Natural killer cell treated with Interleukin-12 subunit alpha and Interleukin-12 subunit beta and Interleukin-15 and Interleukin-18, amount 100 ng/mL, for 72 hours (primary cell): ENCODE measurements around the gene UBE2F. TPM values are rescaled to one million over a fixed set of nuclear protein-coding genes. Genes with fewer than 3 reads are reported as not detected.
"Not testable (repeated sequence)": the region's sequence is repeated elsewhere in the genome, so short reads cannot be mapped to it uniquely, and the experiment has no call there.

ENCODE experiments used
- ATAC-seq, 2 donors: fragments of 150-1000 bp; cut with Tn5 transposase in 1 of 2; sonication (Bioruptor Pico), chemical (Tn5 transposase) in 1 of 2; 2 replicates each; pipeline ENCODE4 v1.10.0; 2021
- DNase-seq: peaks from one replicate; pipeline ENCODE4 v3.0.0; 2022; ENCODE audit warnings: low spot score
- H3K27ac Mint-ChIP-seq, 2 donors: 1 replicate in 1 of 2; 2 replicates in 1 of 2; pipeline ENCODE4 v1.8.0; 2022; ENCODE audit warnings: mixed read lengths in 2 of 2, mild to moderate bottlenecking in 1 of 2, moderate library complexity in 1 of 2
- H3K27me3 Mint-ChIP-seq, 2 donors: 1 replicate in 1 of 2; 2 replicates in 1 of 2; pipeline ENCODE4 v1.8.0; 2022; ENCODE audit warnings: mixed read lengths in 2 of 2
- H3K36me3 Mint-ChIP-seq: one replicate; pipeline ENCODE4 v1.8.0; 2022; ENCODE audit warnings: mixed read lengths
- H3K4me1 Mint-ChIP-seq, 2 donors: 1 replicate in 1 of 2; 2 replicates in 1 of 2; pipeline ENCODE4 v1.8.0; 2022; ENCODE audit warnings: low read depth in 2 of 2, mixed read lengths in 2 of 2, mild to moderate bottlenecking in 1 of 2
- H3K4me3 Mint-ChIP-seq: one replicate; pipeline ENCODE4 v1.8.0; 2022; ENCODE audit warnings: mixed read lengths
- H3K9me3 Mint-ChIP-seq: 2 replicates; pipeline ENCODE4 v1.8.0; 2022; ENCODE audit warnings: mixed read lengths
- total RNA-seq, 2 donors: library from RNA; stranded (reverse); gene quantifications; one replicate each; pipeline ENCODE4 v1.2.3, GENCODE V29; 2022

UBE2F gene
- total RNA-seq, 2 donors from 2014 or later, result 51.3 to 78.0 TPM

DNA sequence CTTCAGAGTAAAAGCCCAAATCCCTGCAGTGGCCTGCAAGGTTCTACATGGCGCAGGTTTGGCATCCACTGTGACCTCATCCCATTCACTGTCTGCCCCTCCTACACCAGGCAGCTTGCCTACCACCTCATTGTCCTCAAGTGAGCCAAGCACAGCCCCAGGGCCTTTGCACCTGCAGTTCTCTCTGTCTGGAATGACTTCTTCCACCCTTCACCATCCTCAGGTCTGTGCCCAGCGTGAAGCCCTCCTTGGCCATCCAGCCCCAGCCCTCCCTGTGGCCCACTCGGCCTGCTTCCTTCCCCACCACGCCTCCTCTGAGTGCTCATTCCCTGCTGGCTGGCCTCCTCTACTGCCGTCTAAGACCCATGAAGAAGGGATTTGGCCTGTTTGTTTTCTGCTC lies 32.6 kb upstream of the UBE2F start:
- Mint-ChIP-seq H3K9me3 (no peaks in the 10 kb centered on the region), H3K4me3 (no peak overlapping the region), H3K27me3 (no peaks in the 10 kb centered on the region), H3K36me3 (no peaks in the 10 kb centered on the region), H3K27ac (peak overlapping the region in 1 of 2 donors; percentile 7), H3K4me1 (peaks cover 0 to 22% of the 10 kb centered on the region in 2 donors)
- ATAC-seq (no peak), DNase-seq (no peak)

DNA sequence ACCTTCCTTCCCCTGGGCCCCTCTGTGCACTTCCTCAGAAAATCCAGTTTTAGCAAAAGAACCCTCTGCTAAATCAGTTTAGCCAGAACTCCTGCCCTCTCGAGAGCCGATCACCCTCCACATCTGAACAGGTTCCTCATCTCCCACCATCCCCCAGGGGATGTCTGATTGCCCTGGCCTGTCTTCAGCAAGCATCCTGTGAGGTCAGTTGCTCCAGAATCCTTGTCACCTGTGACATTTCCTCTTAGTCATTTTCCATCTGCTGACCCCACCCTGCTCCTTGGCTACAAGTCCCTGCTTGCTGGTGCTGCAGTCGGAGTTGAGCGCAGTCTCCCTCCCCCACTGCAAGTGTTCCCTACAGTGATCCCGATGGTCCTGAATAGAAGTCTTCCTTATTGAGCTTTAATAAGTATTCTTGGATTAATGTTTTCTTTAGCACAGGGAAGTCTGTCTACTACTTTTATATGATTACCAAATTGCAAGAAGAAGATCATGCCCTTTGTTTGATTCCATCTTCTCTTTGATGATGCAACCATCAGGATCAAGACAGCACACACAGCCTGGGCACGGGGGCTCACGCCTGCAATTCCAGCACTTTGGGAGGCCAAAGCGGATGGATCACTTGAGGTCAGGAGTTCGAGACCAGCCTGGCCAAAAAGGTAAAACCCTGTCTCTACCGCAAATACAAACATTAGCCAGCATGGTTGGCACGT lies 30.9 kb upstream of the UBE2F start:
- no peaks in the 10 kb centered on the region for H3K36me3 Mint-ChIP-seq
- H3K4me1 Mint-ChIP-seq, result peaks cover 13 to 36% of the 10 kb centered on the region in 2 donors
- no peak overlapping the region for H3K27ac Mint-ChIP-seq
- H3K4me3 Mint-ChIP-seq, result no peak overlapping the region
- H3K27me3 Mint-ChIP-seq, result no peaks in the 10 kb centered on the region
- H3K9me3 Mint-ChIP-seq, result no peaks in the 10 kb centered on the region
- DNase-seq (no peak), ATAC-seq (no peak)

DNA sequence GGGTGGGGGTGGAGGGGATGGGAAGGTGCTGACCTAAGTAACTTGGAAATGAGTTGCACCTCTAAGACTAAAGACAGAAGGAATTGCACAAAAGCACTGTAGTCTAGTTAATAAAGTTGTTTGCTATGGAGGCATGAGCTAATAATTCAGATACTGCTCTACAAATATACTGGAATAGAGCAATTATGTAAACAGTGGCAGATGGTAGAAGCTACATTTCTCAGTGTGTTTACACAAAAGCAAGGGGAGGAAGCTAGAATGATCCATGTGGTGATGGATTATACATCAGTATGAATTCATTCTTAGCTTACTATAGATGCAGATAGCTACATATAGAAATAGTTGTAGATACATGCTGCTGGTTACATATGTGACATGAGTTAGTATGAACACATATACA lies 27.6 kb upstream of the UBE2F start:
- H3K27ac Mint-ChIP-seq, result no peak overlapping the region
- H3K4me3 Mint-ChIP-seq, result no peak overlapping the region

DNA sequence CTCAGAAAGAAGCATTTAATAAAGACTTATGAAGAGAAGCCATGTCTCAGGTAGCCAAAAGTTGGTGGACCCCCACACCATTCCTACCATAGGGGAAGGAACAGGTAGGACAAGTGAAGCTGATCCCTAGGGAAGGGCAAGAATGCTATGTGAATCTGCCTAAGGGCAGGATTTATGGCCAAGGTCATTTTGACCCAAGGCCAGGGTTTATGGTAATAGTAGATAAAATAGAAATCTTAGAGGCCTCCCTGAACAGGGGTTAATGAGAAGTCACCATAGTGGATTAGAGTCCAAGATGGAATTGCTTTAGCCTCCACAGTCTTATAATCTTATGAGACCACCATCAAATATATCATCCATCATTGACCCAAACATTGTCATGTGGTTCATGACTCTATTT lies 26.0 kb upstream of the UBE2F start:
- DNase-seq (no peak), ATAC-seq (no peak)
- Mint-ChIP-seq H3K27ac (peak overlapping the region; percentile 39 to 81), H3K27me3 (no peaks in the 10 kb centered on the region), H3K4me1 (peaks cover 51 to 66% of the 10 kb centered on the region in 2 donors), H3K9me3 (no peaks in the 10 kb centered on the region), H3K4me3 (no peak overlapping the region), H3K36me3 (peaks cover under 1% of the 10 kb centered on the region)

More for the DNA sequence above, 27.6 kb upstream of the UBE2F start:
- H3K9me3 Mint-ChIP-seq, result no peaks in the 10 kb centered on the region
- no peaks in the 10 kb centered on the region for H3K36me3 Mint-ChIP-seq
- H3K4me1 Mint-ChIP-seq, result peaks cover 38 to 56% of the 10 kb centered on the region in 2 donors
- no peaks in the 10 kb centered on the region for H3K27me3 Mint-ChIP-seq
- ATAC-seq, result no peak
- DNase-seq, result no peak

DNA sequence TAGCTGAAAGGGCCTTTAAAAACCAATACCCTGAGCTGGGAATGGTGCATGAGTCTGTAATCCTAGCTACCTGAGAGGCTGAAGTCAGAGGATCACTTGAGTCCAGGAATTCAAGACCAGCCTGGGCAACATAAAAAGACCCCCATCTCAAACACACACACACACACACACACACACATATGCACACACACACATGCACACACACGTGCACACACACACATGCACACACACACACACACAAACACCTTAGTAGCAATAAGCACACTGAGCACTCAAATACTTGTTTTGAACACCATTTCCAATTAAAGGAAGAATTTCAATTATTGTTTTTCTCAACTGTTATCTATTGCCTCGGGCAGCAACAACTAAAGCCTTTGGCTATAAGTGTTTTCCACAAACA lies 25.6 kb upstream of the UBE2F start:
- H3K36me3 Mint-ChIP-seq, result peaks cover 5% of the 10 kb centered on the region
- DNase-seq, result no peak
- H3K27ac Mint-ChIP-seq, result peak overlapping the region; percentile 73 to 81
- peaks cover 55 to 67% of the 10 kb centered on the region in 2 donors for H3K4me1 Mint-ChIP-seq
- H3K4me3 Mint-ChIP-seq, result peak overlapping the region; percentile 52
- peaks cover 3% of the 10 kb centered on the region for H3K9me3 Mint-ChIP-seq
- no peaks in the 10 kb centered on the region for H3K27me3 Mint-ChIP-seq
- ATAC-seq, result no peak

DNA sequence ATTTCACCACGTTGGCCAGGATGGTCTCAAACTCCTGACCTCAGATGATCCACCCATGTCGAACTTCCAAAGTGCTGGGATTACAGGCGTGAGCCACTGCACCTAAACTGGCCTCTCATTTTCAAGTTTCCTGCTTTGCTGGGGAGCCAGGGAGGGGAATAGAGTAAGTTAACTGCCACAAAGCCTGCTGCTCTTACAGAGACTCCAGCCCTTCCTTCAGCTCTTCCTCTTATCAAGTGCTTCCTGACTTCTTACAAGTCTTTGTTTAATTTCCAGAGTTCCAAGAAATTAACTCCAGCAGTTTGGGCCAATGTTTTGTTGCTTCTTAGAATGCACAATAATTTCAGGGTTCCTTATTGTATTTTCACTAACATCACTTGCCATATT lies 24.3 kb upstream of the UBE2F start:
- Mint-ChIP-seq H3K4me1 (peaks cover 66 to 78% of the 10 kb centered on the region in 2 donors), H3K27me3 (no peaks in the 10 kb centered on the region), H3K27ac (peak overlapping the region; percentile 73 to 81), H3K4me3 (peak overlapping the region; percentile 52), H3K9me3 (peaks cover 10% of the 10 kb centered on the region), H3K36me3 (peaks cover 12% of the 10 kb centered on the region)
- ATAC-seq (no peak), DNase-seq (no peak)

DNA sequence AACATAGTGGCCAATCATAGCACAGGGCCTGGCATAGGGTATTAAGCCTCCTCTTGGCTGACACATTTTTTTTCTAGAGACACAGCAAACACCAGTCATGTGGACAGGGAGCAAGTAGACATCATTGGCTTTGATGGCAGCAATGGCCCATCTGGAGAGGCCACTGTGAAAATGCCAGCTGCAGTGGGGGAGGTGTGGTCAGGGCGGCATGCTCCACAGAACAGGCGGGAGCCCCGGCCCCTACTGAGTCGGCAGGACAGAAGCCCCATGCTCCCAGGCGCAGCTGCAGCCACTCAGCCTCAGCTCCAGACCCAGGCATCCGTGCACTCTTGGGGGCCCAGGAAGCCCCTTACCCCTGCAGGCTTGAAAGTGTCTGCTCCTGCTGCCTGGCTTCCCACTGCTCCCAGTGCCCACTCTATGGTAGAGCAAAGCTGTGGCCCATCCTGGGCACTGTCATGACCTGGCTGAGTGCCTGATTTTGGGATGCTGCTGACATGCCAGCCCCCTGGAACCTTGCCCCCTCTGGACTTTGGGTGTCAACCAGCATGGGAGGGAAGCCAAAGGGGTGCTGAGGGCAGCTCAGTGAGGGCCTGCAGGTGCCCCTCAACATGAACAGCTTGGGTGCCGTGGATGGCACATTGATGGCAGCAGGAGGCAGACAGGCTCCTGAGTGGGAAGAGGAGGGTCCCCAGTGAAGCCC lies 23.3 kb upstream of the UBE2F start:
- H3K4me1 Mint-ChIP-seq, result peaks cover 66 to 82% of the 10 kb centered on the region in 2 donors

DNA sequence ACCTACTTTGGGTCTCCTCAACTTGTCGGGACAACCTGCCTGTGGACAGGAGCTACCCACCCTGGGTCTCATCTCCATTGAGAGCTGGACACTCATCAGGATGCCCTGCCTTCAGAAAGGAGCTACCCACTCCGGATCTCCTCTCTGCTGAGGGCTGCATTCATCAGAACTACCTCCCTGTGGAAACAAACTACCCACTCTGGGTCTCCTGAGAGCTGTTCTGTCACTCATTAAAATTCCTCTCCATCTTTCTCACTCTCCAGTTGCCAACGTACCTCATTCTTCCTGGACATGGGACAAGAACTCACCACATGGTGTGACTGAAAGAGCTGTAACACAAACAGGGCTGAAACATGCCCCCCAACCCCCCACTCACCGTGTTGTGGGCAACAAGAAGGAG lies 22.5 kb upstream of the UBE2F start:
- Mint-ChIP-seq H3K27me3 (no peaks in the 10 kb centered on the region), H3K4me3 (peak overlapping the region; percentile 41), H3K27ac (peak overlapping the region; percentile 61 to 63), H3K9me3 (peaks cover 10% of the 10 kb centered on the region), H3K36me3 (peaks cover 12% of the 10 kb centered on the region), H3K4me1 (peaks cover 65 to 77% of the 10 kb centered on the region in 2 donors)
- DNase-seq (no peak), ATAC-seq (no peak)

More for the DNA sequence above, 23.3 kb upstream of the UBE2F start:
- peaks cover 10% of the 10 kb centered on the region for H3K9me3 Mint-ChIP-seq
- H3K27ac Mint-ChIP-seq, result peak overlapping the region; percentile 73 to 81
- no peaks in the 10 kb centered on the region for H3K27me3 Mint-ChIP-seq
- ATAC-seq, result peak in 1 of 2 donors; percentile 56
- peaks cover 12% of the 10 kb centered on the region for H3K36me3 Mint-ChIP-seq
- no peak for DNase-seq
- H3K4me3 Mint-ChIP-seq, result peak overlapping the region; percentile 52

DNA sequence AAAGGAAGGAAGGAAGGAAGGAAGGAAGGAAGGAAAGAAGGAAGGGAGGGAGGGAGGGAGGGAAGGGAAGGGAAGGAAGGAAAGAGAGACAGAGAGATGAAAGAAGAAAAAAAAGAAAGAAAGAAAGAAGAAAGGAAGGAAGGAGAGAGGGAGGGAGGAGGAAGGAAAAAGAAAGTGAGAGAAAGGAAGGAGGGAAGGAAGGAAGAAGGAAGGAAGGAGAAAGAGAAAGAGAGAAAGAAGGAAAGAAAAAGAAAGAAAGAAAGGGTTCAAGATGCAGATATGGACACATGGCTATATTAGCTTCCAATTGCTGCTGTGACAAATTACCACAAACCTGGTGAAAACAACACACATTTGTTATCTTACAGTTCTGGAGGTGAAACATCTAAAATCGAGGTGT lies 20.4 kb upstream of the UBE2F start:
- Mint-ChIP-seq H3K4me1 (peaks cover 49 to 61% of the 10 kb centered on the region in 2 donors), H3K27me3 (no peaks in the 10 kb centered on the region), H3K4me3 (peak overlapping the region; percentile 56), H3K27ac (peak overlapping the region; percentile 47 to 78), H3K9me3 (peaks cover 10% of the 10 kb centered on the region), H3K36me3 (peaks cover 12% of the 10 kb centered on the region)
- ATAC-seq, result no peak
- no peak for DNase-seq

DNA sequence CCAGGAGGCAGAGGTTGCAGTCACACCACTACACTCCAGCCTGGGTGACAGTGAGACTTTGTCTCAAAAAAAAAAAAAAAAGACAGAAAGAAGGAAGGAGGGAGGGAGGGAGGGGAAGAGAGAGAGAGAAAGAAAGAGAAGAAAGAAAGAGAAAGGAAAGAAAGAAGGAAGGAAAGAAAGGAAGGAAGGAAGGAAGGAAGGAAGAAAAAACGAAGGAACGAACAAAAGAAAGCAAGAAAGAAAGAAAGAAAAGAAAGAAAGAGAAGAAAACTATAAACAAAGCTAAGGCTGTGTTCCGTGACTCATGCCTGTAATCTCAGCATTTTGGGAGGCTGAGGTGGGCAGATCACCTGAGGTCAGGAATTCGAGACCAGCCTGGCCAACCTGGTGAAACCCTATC lies 15.5 kb upstream of the UBE2F start:
- not testable (repeated sequence) for H3K4me3 Mint-ChIP-seq, H3K9me3 Mint-ChIP-seq, H3K27me3 Mint-ChIP-seq, DNase-seq, ATAC-seq, H3K27ac Mint-ChIP-seq, H3K36me3 Mint-ChIP-seq
- H3K4me1 Mint-ChIP-seq, result peaks cover 9 to 21% of the 10 kb centered on the region in 2 donors

DNA sequence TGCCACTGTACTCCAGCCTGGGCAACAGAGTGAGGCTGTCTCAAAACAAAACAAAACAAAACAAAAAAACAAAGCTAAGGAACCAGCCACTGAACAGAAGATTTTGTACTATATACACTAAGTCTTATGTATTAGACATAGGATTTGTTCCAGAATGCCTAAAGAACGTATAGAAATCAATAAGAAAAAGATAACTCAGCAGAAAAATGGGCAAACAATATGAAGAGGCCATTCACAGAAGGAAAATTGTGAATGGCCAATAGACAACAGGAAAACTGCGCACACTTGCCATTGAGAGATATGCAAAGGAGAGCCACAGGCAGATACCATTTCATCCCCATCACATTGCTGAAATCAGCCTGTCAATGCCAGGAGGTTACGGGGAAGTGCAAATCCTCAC lies 14.9 kb upstream of the UBE2F start:
- H3K4me1 Mint-ChIP-seq, result peaks cover 6 to 19% of the 10 kb centered on the region in 2 donors
- H3K36me3 Mint-ChIP-seq, result peaks cover 4% of the 10 kb centered on the region
- H3K27ac Mint-ChIP-seq, result peak overlapping the region in 1 of 2 donors; percentile 18
- H3K27me3 Mint-ChIP-seq, result peaks cover 0 to under 1% of the 10 kb centered on the region in 2 donors
- H3K4me3 Mint-ChIP-seq, result no peak overlapping the region
- ATAC-seq, result no peak
- no peak for DNase-seq
- H3K9me3 Mint-ChIP-seq, result peaks cover 3% of the 10 kb centered on the region

DNA sequence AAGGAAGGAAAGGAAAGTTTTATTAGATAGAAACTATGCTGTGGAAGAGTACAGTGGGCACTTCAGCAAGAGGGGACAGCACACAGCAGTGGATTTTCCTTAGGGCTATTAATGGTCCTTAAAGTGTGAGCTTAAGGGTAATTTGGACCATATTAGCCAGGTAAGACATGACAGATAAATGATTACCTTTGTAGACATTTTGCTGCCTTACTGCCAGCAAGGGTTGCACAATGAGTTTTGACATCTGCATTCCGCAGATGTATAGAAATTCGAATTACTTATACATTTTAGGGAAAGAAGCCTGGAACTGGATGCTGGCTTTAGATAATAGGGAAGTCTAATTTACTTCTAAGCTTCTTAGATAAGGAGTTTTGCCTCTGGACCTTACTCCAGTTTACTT lies 14.0 kb upstream of the UBE2F start:
- ATAC-seq, result no peak
- Mint-ChIP-seq H3K4me3 (no peak overlapping the region), H3K27ac (no peak overlapping the region), H3K4me1 (peaks cover 0 to 19% of the 10 kb centered on the region in 2 donors), H3K36me3 (no peaks in the 10 kb centered on the region), H3K27me3 (peaks cover 5 to 7% of the 10 kb centered on the region in 2 donors), H3K9me3 (no peaks in the 10 kb centered on the region)
- DNase-seq, result no peak

DNA sequence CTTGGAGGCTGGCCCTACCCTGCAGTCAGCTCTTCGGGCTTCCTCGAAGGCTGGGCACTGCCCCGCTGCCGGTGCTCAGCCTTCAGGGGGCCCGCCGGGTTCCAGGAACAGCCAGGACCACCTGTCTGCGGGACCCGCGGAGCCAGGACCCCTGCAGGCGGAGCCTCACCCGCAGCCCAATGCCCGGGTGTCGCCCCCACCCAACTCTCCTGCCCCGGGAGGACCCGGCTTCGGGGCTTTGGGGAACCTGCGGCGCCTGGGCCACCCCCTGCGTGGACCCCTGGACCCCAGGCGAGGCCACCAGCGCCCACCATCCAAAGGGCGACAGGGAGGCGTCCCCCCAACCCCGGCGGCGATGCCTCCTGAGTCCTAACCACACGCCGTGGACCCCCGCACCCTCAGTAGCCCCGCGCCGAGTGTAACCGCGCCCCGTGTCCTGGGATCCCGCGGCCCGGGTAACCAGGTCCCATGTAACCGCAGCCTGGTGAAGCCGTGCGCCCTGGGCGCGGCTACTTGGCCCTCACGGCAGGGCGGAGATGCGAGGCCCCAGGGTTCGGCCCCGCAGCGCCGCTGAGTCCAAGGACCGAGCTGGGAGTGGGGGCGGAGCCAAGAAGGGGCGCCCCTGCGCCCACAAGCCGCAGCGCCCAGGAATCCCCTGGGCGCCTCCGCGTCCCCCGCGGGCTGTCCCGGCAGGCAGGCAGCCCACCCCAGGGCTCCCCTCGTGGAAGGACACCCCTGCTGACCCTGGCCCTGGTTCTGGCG lies 11.0 kb upstream of the UBE2F start:
- Mint-ChIP-seq H3K36me3 (no peaks in the 10 kb centered on the region), H3K4me3 (no peak overlapping the region), H3K4me1 (peaks cover 0 to 16% of the 10 kb centered on the region in 2 donors), H3K27ac (no peak overlapping the region), H3K27me3 (peaks cover 5 to 7% of the 10 kb centered on the region in 2 donors), H3K9me3 (no peaks in the 10 kb centered on the region)
- peak; percentile 58 to 85 for ATAC-seq
- DNase-seq, result peak; percentile 71

DNA sequence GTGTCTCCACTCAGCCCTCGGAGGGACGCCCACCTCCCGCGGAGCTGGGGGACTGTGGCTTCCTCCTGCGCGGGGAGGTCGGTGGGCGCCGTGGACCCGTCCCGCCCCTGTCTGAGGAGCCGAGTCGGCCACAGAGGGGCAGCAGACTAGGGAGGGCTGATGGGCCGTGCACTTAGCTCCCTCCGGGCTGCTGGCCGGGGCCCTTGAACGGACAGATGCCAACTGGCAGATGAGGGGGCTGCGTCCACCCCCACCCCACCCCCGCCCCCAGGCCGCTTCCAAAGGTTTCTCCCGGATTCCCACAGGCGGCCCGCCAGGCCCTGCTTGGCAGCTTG lies 10.4 kb upstream of the UBE2F start:
- ATAC-seq, result no peak

More for the DNA sequence above, 10.4 kb upstream of the UBE2F start:
- no peak overlapping the region for H3K27ac Mint-ChIP-seq
- H3K36me3 Mint-ChIP-seq, result no peaks in the 10 kb centered on the region
- H3K9me3 Mint-ChIP-seq, result no peaks in the 10 kb centered on the region
- H3K27me3 Mint-ChIP-seq, result peaks cover 5 to 7% of the 10 kb centered on the region in 2 donors
- peaks cover 0 to 16% of the 10 kb centered on the region in 2 donors for H3K4me1 Mint-ChIP-seq
- H3K4me3 Mint-ChIP-seq, result no peak overlapping the region
- DNase-seq, result no peak
